A549 (cell line): ENCODE data around the gene TSFM. TPM values are rescaled to one million over a fixed set of nuclear protein-coding genes. Genes with fewer than 3 reads are reported as not detected.

ENCODE experiments used
- ATAC-seq, 2 experiments: fragments of 200-7000 bp in 1 of 2; fragments of >200 bp in 1 of 2; cut with Nextera tagmentation in 1 of 2; cut with Tn5 transposase in 1 of 2; 3 replicates each; pipeline versions ENCODE4 v1.8.0 to v1.9.1; 2018 to 2020; ENCODE audit warnings: mild to moderate bottlenecking in 1 of 2, moderate library complexity in 1 of 2
- CTCF ChIA-PET: fragments of 300-600 bp; sonication (Branson Sonifier 250); formaldehyde crosslinking; extraction: SDS; loops from one replicate; lab custom pipeline; 2021; ENCODE audit warnings: antibody characterized with exemption, inconsistent platforms; lab: Yijun Ruan, JAX
- POLR2A ChIA-PET: fragments of 350-600 bp; formaldehyde crosslinking; extraction: SDS; loops from one replicate; lab custom pipeline; 2021; ENCODE audit warnings: antibody characterized with exemption, inconsistent platforms; lab: Yijun Ruan, JAX
- DNase-seq, 2 experiments: peaks; one replicate each; pipeline versions ENCODE4 v3.0.0 to v3.0.0-alpha.2; 2011 to 2016; ENCODE audit warnings: low read depth in 1 of 2, low spot score in 1 of 2
- FAIRE-seq: peaks from 2 replicates; lab custom pipeline; 2011; peaks lifted over from hg19 to GRCh38; lab: Jason Lieb, UNC
- H3K27ac ChIP-seq, 2 experiments: fragments of >200 bp; sonication (Bioruptor Twin); formaldehyde crosslinking; 3 replicates each; pipeline ENCODE4 v1.5.1; 2016 to 2017
- H3K4me1 ChIP-seq: fragments of >200 bp; sonication (Bioruptor Twin); formaldehyde crosslinking; 3 replicates; pipeline ENCODE4 v1.6.1; 2016
- H3K4me2 ChIP-seq: fragments of >200 bp; sonication (Bioruptor Twin); formaldehyde crosslinking; 3 replicates; pipeline ENCODE4 v1.6.1; 2016
- H3K4me3 ChIP-seq: fragments of >200 bp; sonication (Bioruptor Twin); formaldehyde crosslinking; 3 replicates; pipeline ENCODE4 v1.5.1; 2016
- H3K9me3 ChIP-seq: fragments of >200 bp; sonication (Bioruptor Twin); formaldehyde crosslinking; 3 replicates; pipeline ENCODE4 v1.6.1; 2016
- BHLHE40 ChIP-seq: IDR thresholded peaks from 2 replicates; pipeline ENCODE4 v1.6.1; 2012; ENCODE audit warnings: low read depth, low read length, inconsistent platforms
- CBX8 ChIP-seq: fragments of 200-600 bp; sonication (generic); IDR thresholded peaks from 2 replicates; pipeline ENCODE4 v1.6.1; 2016
- EHMT2 ChIP-seq: fragments of 200-600 bp; sonication (generic); IDR thresholded peaks from 2 replicates; pipeline ENCODE4 v1.6.1; 2016; ENCODE audit warnings: antibody characterized with exemption, low read depth, mild to moderate bottlenecking, moderate library complexity
- FOXS1 ChIP-seq: fragments of 250-450 bp; sonication (Bioruptor Pico); IDR thresholded peaks from 2 replicates; pipeline ENCODE4 v1.5.0; 2020; ENCODE audit warnings: mild to moderate bottlenecking, moderate library complexity
- HOXA7 ChIP-seq: fragments of 250-450 bp; sonication (Bioruptor Pico); IDR thresholded peaks from 2 replicates; pipeline ENCODE4 v1.5.0; 2020; ENCODE audit warnings: mild to moderate bottlenecking, moderate library complexity
- HOXB13 ChIP-seq: fragments of 250-450 bp; sonication (Bioruptor Pico); IDR thresholded peaks from 2 replicates; pipeline ENCODE4 v1.5.0; 2020; ENCODE audit warnings: low read depth, mild to moderate bottlenecking, moderate library complexity
- JUN ChIP-seq, 2 experiments: fragments of >200 bp; sonication (Bioruptor Twin); formaldehyde crosslinking; IDR thresholded peaks; 2 replicates in 1 of 2; 3 replicates in 1 of 2; pipeline ENCODE4 v1.6.1; 2016 to 2017
- MYC ChIP-seq: IDR thresholded peaks from 2 replicates; pipeline ENCODE4 v1.6.1; 2012; ENCODE audit warnings: mild to moderate bottlenecking, inconsistent platforms, low read length, improper control_type of control experiment, borderline replicate concordance
- NPAS2 ChIP-seq: fragments of 250-450 bp; sonication (Bioruptor Pico); IDR thresholded peaks from 2 replicates; pipeline ENCODE4 v1.8.0; 2022; ENCODE audit warnings: mild to moderate bottlenecking, moderate library complexity, borderline replicate concordance
- PBX3 ChIP-seq: IDR thresholded peaks from 2 replicates; pipeline ENCODE4 v1.6.1; 2012
- PHF8 ChIP-seq: fragments of 200-600 bp; sonication (generic); IDR thresholded peaks from 2 replicates; pipeline ENCODE4 v1.6.1; 2016; ENCODE audit warnings: low read depth, mild to moderate bottlenecking, antibody characterized with exemption, moderate library complexity, borderline replicate concordance
- POLR2AphosphoS2 ChIP-seq: conservative IDR thresholded peaks from 2 replicates; pipeline ENCODE4 v1.6.1; 2012; ENCODE audit warnings: low read length, improper control_type of control experiment, inconsistent platforms
- RAD21 ChIP-seq, 2 experiments: fragments of >200 bp in 1 of 2; sonication (Bioruptor Twin) in 1 of 2; formaldehyde crosslinking in 1 of 2; IDR thresholded peaks in 1 of 2; conservative IDR thresholded peaks in 1 of 2; 2 replicates in 1 of 2; 3 replicates in 1 of 2; pipeline ENCODE4 v1.6.1; 2012 to 2018; ENCODE audit warnings: inconsistent platforms in 1 of 2
- SMC3 ChIP-seq: fragments of >200 bp; sonication (Bioruptor Twin); formaldehyde crosslinking; IDR thresholded peaks from 3 replicates; pipeline ENCODE4 v1.6.1; 2018; ENCODE audit warnings: inconsistent platforms
- SREBF2 ChIP-seq: fragments of 450-650 bp; IDR thresholded peaks from 2 replicates; pipeline ENCODE4 v1.6.1; 2014; ENCODE audit warnings: mild to moderate bottlenecking, moderate library complexity
- TFCP2L1 ChIP-seq: fragments of 250-450 bp; sonication (Bioruptor Pico); IDR thresholded peaks from 2 replicates; pipeline ENCODE4 v1.5.0; 2021; ENCODE audit warnings: mild to moderate bottlenecking
- TP53 ChIP-seq: fragments of 250-450 bp; sonication (Bioruptor Pico); IDR thresholded peaks from 2 replicates; pipeline ENCODE4 v1.5.0; 2021; ENCODE audit warnings: mild to moderate bottlenecking, moderate library complexity
- USF2 ChIP-seq: fragments of 450-650 bp; IDR thresholded peaks from 2 replicates; pipeline ENCODE4 v1.6.1; 2014; ENCODE audit warnings: antibody characterized with exemption
- ZNF302 ChIP-seq: fragments of 250-450 bp; sonication (Bioruptor Pico); IDR thresholded peaks from 2 replicates; pipeline ENCODE4 v1.9.0; 2021; ENCODE audit warnings: inconsistent platforms, mild to moderate bottlenecking, moderate library complexity
- WGBS: methylation state at CpG from one replicate; pipeline ENCODE4 v1.1.6; 2017; ENCODE audit errors: missing lambda C conversion rate; 5-methylcytosine and 5-hydroxymethylcytosine counted together
- polyA plus RNA-seq, 4 experiments: library from polyadenylated mRNA; depleted of rRNA in 3 of 4; stranded (reverse); fragments of >200 nt; fragmentation: RNase III in 1 of 4; extraction: RNeasy Plus Mini Kit Qiagen cat#74134 plus additional on column Dnase treatment in 1 of 4; gene quantifications; 2 replicates in 3 of 4; 3 replicates in 1 of 4; pipeline ENCODE4 v1.2.3, GENCODE V29; 2011 to 2017
- TF ChIP-seq, protein P1 (sequence below): fragments of >200 bp; sonication (Bioruptor Twin); formaldehyde crosslinking; IDR thresholded peaks from 3 replicates; pipeline ENCODE4 v1.5.1; 2016
- TF ChIP-seq, protein P2 (sequence below): fragments of >200 bp; sonication (Bioruptor Twin); formaldehyde crosslinking; IDR thresholded peaks from 3 replicates; pipeline ENCODE4 v1.6.1; 2016
- TF ChIP-seq, protein P3 (sequence below): fragments of 150-350 bp; IDR thresholded peaks from 2 replicates; pipeline ENCODE4 v1.6.1; 2014; ENCODE audit warnings: low read depth, mild to moderate bottlenecking, low read length

TSFM gene
- polyA plus RNA-seq, 2 of the 4 experiments (the other 2 are of a cell fraction), result 31.7 to 60.2 TPM

DNA sequence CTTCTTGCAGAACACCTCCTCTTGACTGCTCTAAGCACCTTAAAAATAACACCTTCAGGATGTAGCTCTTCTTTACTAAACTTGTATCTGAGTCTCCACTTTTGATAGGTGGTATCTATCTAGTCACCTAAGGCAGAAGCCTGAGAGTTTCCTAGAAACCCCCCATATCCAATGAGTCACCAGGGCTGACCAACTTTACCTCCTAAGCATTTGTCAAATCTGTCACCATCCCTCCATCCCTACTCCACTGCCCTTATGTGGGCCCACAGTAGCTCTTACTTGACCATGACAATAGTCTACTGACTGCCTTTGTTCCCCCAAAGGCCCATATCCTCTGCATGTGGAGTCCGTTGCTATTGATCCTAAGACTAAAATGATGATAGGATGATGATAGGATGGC is 20.0 kb downstream of the TSFM start:
- no peaks in the 10 kb centered on the region for H3K4me1 ChIP-seq
- no peaks in the 10 kb centered on the region for H3K9me3 ChIP-seq
- TF ChIP-seq NPAS2 (CRISPR knock-in tag), result no peak
- no peak for TF ChIP-seq FOXS1
- 44% methylated on average over 1 of the region's 1 CpG for WGBS
- no peak for FAIRE-seq
- H3K4me3 ChIP-seq, result no peak overlapping the region
- no peak overlapping the region for H3K4me2 ChIP-seq
- no peak overlapping the region for H3K27ac ChIP-seq
- CTCF ChIA-PET, result interaction anchor here (0.9 to 6.6 kb wide), 25 partner anchors 9 to 219 kb away, joined by 3 to 64 read pairs (median 6); partner anchors contain the start of genes CYP27B1 and TSFM
- ATAC-seq, result no peak; a peak in 1 of 6 replicates
- POLR2A ChIA-PET, result interaction anchor here (1.3 kb wide), 1 partner anchor 9 kb away, joined by 3 read pairs; no protein-coding TSS in a partner anchor
- DNase-seq, result no peak

DNA sequence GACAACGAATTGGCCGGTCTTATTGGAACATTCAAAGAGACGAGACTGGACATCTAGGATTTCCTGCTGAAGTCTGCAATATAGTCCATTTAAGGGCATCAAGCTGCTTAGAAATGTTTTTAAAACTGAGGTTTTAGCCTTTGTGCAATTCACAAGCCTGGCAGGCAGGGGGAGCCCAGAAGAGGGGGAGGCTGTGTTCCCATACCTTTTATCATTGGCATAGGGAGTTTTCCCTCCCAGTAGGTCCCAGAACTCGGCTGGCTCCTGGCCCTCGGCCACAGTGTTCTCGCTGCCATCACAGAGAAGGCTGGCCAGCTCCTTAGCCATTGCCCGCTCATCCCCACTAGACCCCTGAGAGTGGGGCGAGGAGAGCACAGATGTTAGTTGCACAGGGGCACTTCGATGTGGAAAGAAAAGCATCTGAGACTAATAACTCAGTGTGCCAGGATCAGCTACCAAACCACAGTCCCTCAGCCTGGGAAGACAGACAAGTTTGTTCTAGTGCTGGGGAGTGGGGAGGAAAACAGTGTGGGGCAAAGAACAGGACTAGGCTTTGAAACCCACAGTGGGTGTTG is 20.8 kb downstream of the TSFM start:
- Histone ChIP-seq H3K4me1 (no peaks in the 10 kb centered on the region), H3K9me3 (no peaks in the 10 kb centered on the region), H3K27ac (no peak overlapping the region), H3K4me2 (no peak overlapping the region), H3K4me3 (no peak overlapping the region)
- TF ChIP-seq HOXB13 (CRISPR knock-in tag) (no peak), SMC3 (peak; percentile 74), TFCP2L1 (CRISPR knock-in tag) (no peak), RAD21 (conservative IDR thresholded peaks at IDR 0.05 in 1 of 2, IDR thresholded peaks at IDR 0.05 in 1 of 2) (peak; percentile 61 to 63)
- TF ChIP-seq, protein P1, sequence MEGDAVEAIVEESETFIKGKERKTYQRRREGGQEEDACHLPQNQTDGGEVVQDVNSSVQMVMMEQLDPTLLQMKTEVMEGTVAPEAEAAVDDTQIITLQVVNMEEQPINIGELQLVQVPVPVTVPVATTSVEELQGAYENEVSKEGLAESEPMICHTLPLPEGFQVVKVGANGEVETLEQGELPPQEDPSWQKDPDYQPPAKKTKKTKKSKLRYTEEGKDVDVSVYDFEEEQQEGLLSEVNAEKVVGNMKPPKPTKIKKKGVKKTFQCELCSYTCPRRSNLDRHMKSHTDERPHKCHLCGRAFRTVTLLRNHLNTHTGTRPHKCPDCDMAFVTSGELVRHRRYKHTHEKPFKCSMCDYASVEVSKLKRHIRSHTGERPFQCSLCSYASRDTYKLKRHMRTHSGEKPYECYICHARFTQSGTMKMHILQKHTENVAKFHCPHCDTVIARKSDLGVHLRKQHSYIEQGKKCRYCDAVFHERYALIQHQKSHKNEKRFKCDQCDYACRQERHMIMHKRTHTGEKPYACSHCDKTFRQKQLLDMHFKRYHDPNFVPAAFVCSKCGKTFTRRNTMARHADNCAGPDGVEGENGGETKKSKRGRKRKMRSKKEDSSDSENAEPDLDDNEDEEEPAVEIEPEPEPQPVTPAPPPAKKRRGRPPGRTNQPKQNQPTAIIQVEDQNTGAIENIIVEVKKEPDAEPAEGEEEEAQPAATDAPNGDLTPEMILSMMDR, result peak; percentile 70
- ATAC-seq, result peak; percentile 86 to 91
- peak; percentile 53 to 69 for DNase-seq
- WGBS, result 57% methylated on average over 7 of the region's 9 CpGs
- ChIA-PET POLR2A (interaction anchor here (0.9 to 1.3 kb wide), 2 partner anchors 10 to 31 kb away, joined by 3 to 4 read pairs; partner anchors contain the start of genes EEF1AKMT3 and METTL1), CTCF (interaction anchor here (0.6 to 6.6 kb wide), 24 partner anchors 10 to 1347 kb away, joined by 3 to 64 read pairs (median 7); partner anchors contain the start of genes AVIL, CYP27B1 and TSFM)
- no peak for FAIRE-seq

- no peak for FAIRE-seq
Observed at GRCh38 chr12:57806677-57807076, 24.1 kb downstream of the TSFM start.

DNA sequence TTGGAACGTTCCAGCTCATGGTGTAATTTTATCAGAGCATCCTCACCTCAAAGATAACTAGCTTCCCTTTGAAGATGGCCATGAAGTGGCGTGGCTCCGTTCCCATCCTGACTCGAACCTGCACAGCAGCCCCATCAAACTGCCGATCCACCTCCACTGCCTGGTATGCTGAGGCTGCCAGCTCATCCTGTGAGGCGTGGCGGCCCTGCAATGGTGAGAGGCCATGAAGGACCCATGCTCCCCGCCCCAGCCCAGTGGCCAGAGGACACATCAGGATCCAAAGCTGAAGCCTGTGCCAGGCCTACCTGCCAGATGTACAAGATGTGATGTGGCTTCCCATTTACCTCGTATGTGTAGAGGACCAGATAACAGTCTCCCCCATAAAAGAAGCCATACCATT is 24.7 kb downstream of the TSFM start:
- WGBS, result 73% methylated on average over 6 of the region's 9 CpGs
- H3K4me1 ChIP-seq, result peaks cover 11% of the 10 kb centered on the region
- no peak overlapping the region for H3K4me2 ChIP-seq
- ChIA-PET CTCF (interaction anchor here (0.8 to 1.7 kb wide), 6 partner anchors 13 to 99 kb away, joined by 3 to 6 read pairs (median 4); partner anchors contain the start of gene TSFM), POLR2A (no interaction called here)
- H3K27ac ChIP-seq, result no peak overlapping the region
- H3K4me3 ChIP-seq, result no peak overlapping the region
- FAIRE-seq, result no peak
- TF ChIP-seq CBX8 (no peak), EHMT2 (no peak), PBX3 (no peak), BHLHE40 (no peak), USF2 (no peak), HOXA7 (CRISPR knock-in tag) (no peak), ZNF302 (CRISPR knock-in tag) (no peak), PHF8 (no peak), SREBF2 (no peak), MYC (no peak), POLR2AphosphoS2 (no peak)
- TF ChIP-seq, protein P2, sequence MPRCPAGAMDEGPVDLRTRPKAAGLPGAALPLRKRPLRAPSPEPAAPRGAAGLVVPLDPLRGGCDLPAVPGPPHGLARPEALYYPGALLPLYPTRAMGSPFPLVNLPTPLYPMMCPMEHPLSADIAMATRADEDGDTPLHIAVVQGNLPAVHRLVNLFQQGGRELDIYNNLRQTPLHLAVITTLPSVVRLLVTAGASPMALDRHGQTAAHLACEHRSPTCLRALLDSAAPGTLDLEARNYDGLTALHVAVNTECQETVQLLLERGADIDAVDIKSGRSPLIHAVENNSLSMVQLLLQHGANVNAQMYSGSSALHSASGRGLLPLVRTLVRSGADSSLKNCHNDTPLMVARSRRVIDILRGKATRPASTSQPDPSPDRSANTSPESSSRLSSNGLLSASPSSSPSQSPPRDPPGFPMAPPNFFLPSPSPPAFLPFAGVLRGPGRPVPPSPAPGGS, result no peak
- TF ChIP-seq, protein P3, sequence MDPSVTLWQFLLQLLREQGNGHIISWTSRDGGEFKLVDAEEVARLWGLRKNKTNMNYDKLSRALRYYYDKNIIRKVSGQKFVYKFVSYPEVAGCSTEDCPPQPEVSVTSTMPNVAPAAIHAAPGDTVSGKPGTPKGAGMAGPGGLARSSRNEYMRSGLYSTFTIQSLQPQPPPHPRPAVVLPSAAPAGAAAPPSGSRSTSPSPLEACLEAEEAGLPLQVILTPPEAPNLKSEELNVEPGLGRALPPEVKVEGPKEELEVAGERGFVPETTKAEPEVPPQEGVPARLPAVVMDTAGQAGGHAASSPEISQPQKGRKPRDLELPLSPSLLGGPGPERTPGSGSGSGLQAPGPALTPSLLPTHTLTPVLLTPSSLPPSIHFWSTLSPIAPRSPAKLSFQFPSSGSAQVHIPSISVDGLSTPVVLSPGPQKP, result no peak
- H3K9me3 ChIP-seq, result no peaks in the 10 kb centered on the region
- DNase-seq, result no peak
- ATAC-seq, result no peak

More at GRCh38 chr12:57806677-57807076, 24.1 kb downstream of the TSFM start:
- no peak for DNase-seq
- ChIA-PET POLR2A (no interaction called here), CTCF (interaction anchor here (0.8 to 1.7 kb wide), 8 partner anchors 12 to 99 kb away, joined by 3 to 6 read pairs (median 3); partner anchors contain the start of gene TSFM)
- ATAC-seq, result no peak
- Histone ChIP-seq H3K4me1 (peaks cover 11% of the 10 kb centered on the region), H3K4me3 (no peak overlapping the region), H3K27ac (no peak overlapping the region)
- no peak for TF ChIP-seq JUN (IDR thresholded peaks at IDR 0.05)
- no peak for TF ChIP-seq TP53 (CRISPR knock-in tag)
- TF ChIP-seq, all 56 proteins: peak for 0
- Histone ChIP-seq H3K9me3 (no peaks in the 10 kb centered on the region), H3K4me2 (no peak overlapping the region)
- 91% methylated on average over 3 of the region's 3 CpGs for WGBS
